Peyer's patch (tissue), 4 donors: ENCODE measurements around the gene MEF2D. TPM values are rescaled to one million over a fixed set of nuclear protein-coding genes. Genes with fewer than 3 reads are reported as not detected.

Experiments used
- DNase-seq, 3 donors: peaks; one replicate each; pipeline ENCODE4 v3.0.0-alpha.2; 2017 to 2019
- H3K27ac ChIP-seq, 4 donors: fragments of 200-600 bp; sonication (generic); one replicate each; pipeline ENCODE4 v1.5.1; 2016 to 2019
- H3K27me3 ChIP-seq, 2 donors: fragments of 200-600 bp; sonication (generic); one replicate each; pipeline ENCODE4 v1.5.1; 2019
- H3K36me3 ChIP-seq, 3 donors: fragments of 200-600 bp; sonication (generic); one replicate each; pipeline ENCODE4 v1.5.1; 2016 to 2019
- H3K4me1 ChIP-seq, 4 donors: fragments of 200-600 bp; sonication (generic); one replicate each; pipeline ENCODE4 v1.5.1; 2016 to 2019
- H3K4me3 ChIP-seq, 4 donors: fragments of 200-600 bp; sonication (generic); 1 replicate in 3 of 4; 2 replicates in 1 of 4; pipeline ENCODE4 v1.5.1; 2016 to 2019; ENCODE audit warnings: mild to moderate bottlenecking in 1 of 4
- H3K9me3 ChIP-seq, 4 donors: fragments of 200-600 bp; sonication (generic); one replicate each; pipeline ENCODE4 v1.5.1; 2016 to 2019; ENCODE audit warnings: mild to moderate bottlenecking in 1 of 4
- CTCF ChIP-seq, 6 experiments: fragments of 450-650 bp in 4 of 6; fragments of 200-600 bp in 2 of 6; sonication (generic) in 1 of 6; IDR thresholded peaks; one replicate each; pipeline ENCODE4 v1.5.1; 2017 to 2019; ENCODE audit warnings: antibody characterized with exemption in 6 of 6, mild to moderate bottlenecking in 3 of 6, moderate library complexity in 1 of 6
- POLR2A ChIP-seq, 2 donors: fragments of 450-650 bp; IDR thresholded peaks; one replicate each; pipeline ENCODE4 v1.5.1; 2017; ENCODE audit warnings: antibody characterized with exemption in 2 of 2, mild to moderate bottlenecking in 2 of 2, moderate library complexity in 2 of 2
- total RNA-seq, 4 donors: library from RNA; depleted of rRNA; stranded (reverse); fragments of >200 nt; gene quantifications; one replicate each; pipeline ENCODE4 v1.1.0, GENCODE V29; 2016

MEF2D gene
- total RNA-seq, 4 donors from 2014 or later = 46.8 to 97.4 (median 64.1) TPM

DNA sequence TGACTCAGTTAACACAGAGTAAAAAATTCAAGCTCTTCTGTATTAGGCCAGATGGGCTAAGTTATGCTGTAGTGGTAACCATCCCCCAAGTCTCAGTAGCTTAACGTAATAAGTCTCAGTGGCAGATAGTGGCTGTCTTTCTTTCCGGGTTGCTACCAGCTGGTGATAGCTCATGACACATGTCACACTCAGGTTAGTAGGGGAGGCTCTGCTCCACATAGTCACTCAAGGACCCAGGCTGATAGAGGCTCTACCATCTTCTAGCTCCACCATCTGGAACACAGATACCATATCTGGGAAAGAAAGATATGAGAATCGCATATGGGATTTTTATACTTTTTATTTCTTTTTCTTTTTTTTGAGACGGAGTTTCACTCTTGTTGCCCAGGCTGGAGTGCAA lies 16.2 kb upstream of the MEF2D start:
- Histone ChIP-seq H3K4me3 (no peak overlapping the region), H3K36me3 (no peaks in the 10 kb centered on the region), H3K9me3 (no peaks in the 10 kb centered on the region), H3K4me1 (no peaks in the 10 kb centered on the region), H3K27me3 (no peaks in the 10 kb centered on the region), H3K27ac (no peak overlapping the region)
- no peak for TF ChIP-seq CTCF (IDR thresholded peaks at IDR 0.05)
- TF ChIP-seq POLR2A (IDR thresholded peaks at IDR 0.05) = no peak
- DNase-seq = no peak

DNA sequence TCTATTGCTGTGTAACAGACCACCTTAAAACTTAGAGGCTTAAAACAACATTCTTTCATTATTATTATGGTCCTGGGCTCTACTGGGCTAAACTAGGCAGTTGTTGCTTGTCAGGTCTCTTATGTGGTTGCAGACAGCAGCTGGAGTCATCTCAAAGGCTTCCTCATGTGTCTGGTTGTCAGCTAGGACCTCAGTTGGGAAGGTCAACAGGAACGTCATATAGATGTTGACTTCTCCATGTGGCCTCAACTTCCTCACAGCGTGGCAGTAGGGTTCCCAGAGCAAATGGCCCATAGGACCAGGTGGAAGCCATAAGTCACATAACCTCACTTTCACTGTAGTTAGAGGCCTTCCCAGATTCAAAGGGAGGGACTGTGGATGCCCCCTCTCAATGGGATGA lies 15.4 kb upstream of the MEF2D start:
- Histone ChIP-seq H3K9me3 (no peaks in the 10 kb centered on the region), H3K4me1 (no peaks in the 10 kb centered on the region)
- DNase-seq = no peak

GRCh38 chr1:156513185-156513584 lies 12.6 kb upstream of the MEF2D start:
- Histone ChIP-seq H3K4me3 (no peak overlapping the region), H3K36me3 (no peaks in the 10 kb centered on the region), H3K27ac (no peak overlapping the region), H3K4me1 (peaks cover 0 to 20% (median 3%) of the 10 kb centered on the region in 4 donors), H3K9me3 (no peaks in the 10 kb centered on the region), H3K27me3 (no peaks in the 10 kb centered on the region)
- TF ChIP-seq POLR2A (IDR thresholded peaks at IDR 0.05) = no peak
- no peak for DNase-seq

More for the DNA sequence above, 15.4 kb upstream of the MEF2D start:
- TF ChIP-seq CTCF (IDR thresholded peaks at IDR 0.05) (no peak), POLR2A (IDR thresholded peaks at IDR 0.05) (no peak)
- H3K27ac ChIP-seq = no peak overlapping the region
- no peaks in the 10 kb centered on the region for H3K27me3 ChIP-seq
- H3K36me3 ChIP-seq = no peaks in the 10 kb centered on the region
- no peak overlapping the region for H3K4me3 ChIP-seq

- peak overlapping the region in 1 of 4 donors; percentile 86 for H3K27ac ChIP-seq
- H3K4me3 ChIP-seq = no peak overlapping the region
- H3K36me3 ChIP-seq = no peaks in the 10 kb centered on the region
- H3K4me1 ChIP-seq = peaks cover 0 to 22% (median 4%) of the 10 kb centered on the region in 4 donors
- H3K27me3 ChIP-seq = no peaks in the 10 kb centered on the region
- no peak for DNase-seq
- no peaks in the 10 kb centered on the region for H3K9me3 ChIP-seq
- TF ChIP-seq CTCF (IDR thresholded peaks at IDR 0.05) (no peak), POLR2A (IDR thresholded peaks at IDR 0.05) (no peak)
These were observed 11.1 kb upstream of the MEF2D start for GRCh38 chr1:156511644-156512043.

DNA sequence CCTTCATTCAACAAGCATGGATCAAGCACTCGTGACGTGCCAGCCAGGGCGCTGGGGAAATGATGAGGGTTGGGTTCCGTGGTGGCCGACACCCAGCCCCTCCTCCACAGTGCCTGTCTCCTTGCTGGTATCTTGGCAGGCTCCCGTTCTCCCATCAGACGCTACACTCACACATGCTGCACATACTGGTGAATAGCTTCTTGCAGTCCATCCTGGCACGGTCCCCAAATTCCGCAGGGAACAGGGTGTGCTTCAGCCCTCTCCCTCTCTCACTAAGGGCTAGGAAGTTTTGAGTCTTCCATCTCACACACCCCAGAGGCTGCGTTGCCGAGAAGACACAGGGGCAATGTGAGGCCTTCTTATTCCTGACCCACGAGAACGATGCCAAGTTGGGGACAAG lies 10.1 kb upstream of the MEF2D start:
- DNase-seq = peak in 1 of 3 donors; percentile 80
- Histone ChIP-seq H3K27me3 (no peaks in the 10 kb centered on the region), H3K4me1 (peaks cover 0 to 24% (median 5%) of the 10 kb centered on the region in 4 donors), H3K9me3 (no peaks in the 10 kb centered on the region), H3K4me3 (no peak overlapping the region), H3K27ac (peak overlapping the region in 3 of 4 donors; percentile 23 to 86 (median 85)), H3K36me3 (no peaks in the 10 kb centered on the region)
- TF ChIP-seq POLR2A (IDR thresholded peaks at IDR 0.05) (no peak), CTCF (IDR thresholded peaks at IDR 0.05) (no peak)

DNA sequence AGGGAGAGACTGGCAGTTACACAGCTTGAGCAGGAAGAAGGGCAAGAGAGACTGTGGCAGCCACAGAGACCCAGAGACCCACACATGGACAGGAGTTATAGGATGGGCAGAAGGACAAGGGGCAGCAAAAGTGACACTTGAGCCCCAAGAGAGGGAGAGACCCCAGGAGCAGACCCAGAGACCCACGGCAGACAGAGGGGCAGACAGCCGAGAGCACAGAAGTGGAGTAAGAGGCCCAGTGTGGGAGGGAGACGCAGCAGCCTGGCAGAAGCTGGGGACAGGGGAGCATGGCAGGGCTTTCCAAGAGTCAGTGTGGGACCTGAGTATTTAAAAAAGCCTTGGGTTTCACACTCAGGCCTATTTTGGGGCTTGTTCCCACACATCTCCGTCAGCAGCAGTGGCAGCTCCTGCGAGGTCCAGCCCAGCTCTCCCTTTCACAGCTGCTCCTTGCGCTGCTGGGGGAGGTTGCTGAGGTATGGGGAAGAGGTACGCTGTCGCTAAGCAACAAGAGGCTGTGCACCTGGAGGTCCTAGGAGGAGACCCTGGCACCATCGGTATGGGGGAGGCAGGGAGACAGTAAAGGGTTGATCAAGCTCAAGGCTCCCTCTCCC lies 9.0 kb upstream of the MEF2D start:
- TF ChIP-seq CTCF (IDR thresholded peaks at IDR 0.05) (no peak), POLR2A (IDR thresholded peaks at IDR 0.05) (no peak)
- no peaks in the 10 kb centered on the region for H3K27me3 ChIP-seq
- no peaks in the 10 kb centered on the region for H3K9me3 ChIP-seq
- H3K27ac ChIP-seq = peak overlapping the region in 3 of 4 donors; percentile 53 to 86 (median 85)
- H3K4me1 ChIP-seq = peaks cover 2 to 32% (median 12%) of the 10 kb centered on the region in 4 donors
- H3K4me3 ChIP-seq = no peak overlapping the region
- no peaks in the 10 kb centered on the region for H3K36me3 ChIP-seq
- no peak for DNase-seq
